NOMO-1 (cell line): Measurements from ENCODE around the gene MAPK4.
A peak's percentile ranks its signal among the peaks of the same experiment; 100 is the strongest.
"Not testable (repeated sequence)": the region's sequence is repeated elsewhere in the genome, so short reads cannot be mapped to it uniquely, and the experiment has no call there.

Experiments used
- DNase-seq, 2 experiments: peaks; one replicate each; lab custom pipeline; 2025; ENCODE audit not compliant: unreplicated experiment in 2 of 2; lab: John Stamatoyannopoulos, UW

The MAPK4 gene

GRCh38 chr18:50559752-50560680 is at the start of gene MAPK4:
Gene MAPK4 (plus strand): TSS chr18:50560087. CDS start chr18:50663959, 103,872 bp downstream.
- DNase-seq: no peak

DNA sequence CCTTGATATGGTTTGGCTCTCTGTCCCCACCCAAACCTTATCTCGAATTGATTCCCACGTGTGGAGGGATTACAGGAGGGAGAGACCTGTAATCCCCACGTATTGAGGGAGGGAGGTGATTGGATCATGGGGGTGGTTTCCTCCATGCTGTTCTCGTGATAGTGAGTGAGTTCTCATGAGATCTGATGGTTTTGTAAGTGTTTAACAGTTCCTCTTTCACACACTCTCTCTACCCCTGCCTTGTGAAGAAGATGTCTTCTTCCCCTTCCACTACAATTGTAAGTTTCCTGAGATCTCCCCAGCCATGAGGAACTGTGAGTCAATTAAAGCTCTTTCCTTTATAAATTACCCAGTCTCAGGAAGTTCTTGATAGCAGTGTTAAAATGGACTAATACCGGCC is 42.6 kb upstream of the MAPK4 start:
- DNase-seq: peak in 1 of 2 experiments; percentile 15

GRCh38 chr18:50518787-50519546 is 40.9 kb upstream of the MAPK4 start:
- no peak for DNase-seq

- DNase-seq: no peak
These were observed 36.7 kb upstream of the MAPK4 start for GRCh38 chr18:50523165-50523564.

DNA sequence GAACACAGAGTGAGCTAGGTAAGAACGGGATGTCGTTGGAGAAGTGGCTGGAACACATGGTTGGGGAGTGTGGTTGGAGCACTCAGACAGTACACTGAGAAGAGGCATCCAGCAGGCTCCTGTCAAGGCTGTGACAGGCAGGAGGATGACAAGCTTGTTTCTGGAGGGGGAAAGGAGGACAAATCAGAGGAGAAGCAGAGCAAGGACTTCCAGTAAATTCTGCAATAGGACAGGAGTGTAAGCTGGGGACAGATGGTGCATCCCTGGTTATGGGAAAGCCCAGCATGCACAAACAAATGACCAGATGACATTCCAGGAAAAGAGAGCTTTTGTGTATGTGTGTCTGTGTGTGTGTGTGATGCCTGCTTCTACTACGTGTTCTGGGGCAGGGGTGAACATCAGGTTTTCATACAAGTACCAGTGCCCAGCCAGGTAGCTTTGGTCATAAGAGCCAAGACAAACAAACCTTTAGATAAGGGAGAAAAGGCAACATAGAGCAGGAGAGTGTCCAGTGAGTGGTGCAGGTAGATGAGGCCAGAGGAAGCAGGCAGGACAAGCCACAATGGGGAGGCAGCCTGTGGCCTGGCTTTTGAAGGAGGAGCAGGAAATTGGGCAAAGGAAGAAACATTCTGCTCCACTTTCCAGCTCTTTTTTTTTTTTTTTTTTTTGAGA is 32.1 kb upstream of the MAPK4 start:
- no peak for DNase-seq

- no peak for DNase-seq
These were observed 31.1 kb upstream of the MAPK4 start for GRCh38 chr18:50528806-50529205.

- not testable (repeated sequence) for DNase-seq
These were observed 26.1 kb upstream of the MAPK4 start for GRCh38 chr18:50533822-50534221.

DNA sequence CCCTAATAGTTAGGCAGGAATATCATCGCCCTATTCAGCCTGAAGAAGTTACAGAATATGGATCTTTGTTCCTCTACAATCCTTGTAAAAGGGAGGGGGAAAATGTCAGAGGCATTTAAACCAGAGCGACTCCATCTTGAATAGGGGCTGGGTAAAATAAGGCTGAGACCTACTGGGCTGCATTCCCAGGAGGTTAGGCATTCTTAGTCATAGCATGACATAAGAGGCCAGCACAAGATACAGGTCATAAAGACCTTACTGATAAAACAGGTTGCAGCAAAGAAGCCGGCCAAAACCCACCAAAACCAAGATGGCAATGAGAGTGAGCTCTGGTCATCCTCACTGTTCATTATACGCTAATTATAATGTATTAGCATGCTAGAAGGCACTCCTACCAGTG is 15.4 kb upstream of the MAPK4 start:
- DNase-seq: not testable (repeated sequence)

DNA sequence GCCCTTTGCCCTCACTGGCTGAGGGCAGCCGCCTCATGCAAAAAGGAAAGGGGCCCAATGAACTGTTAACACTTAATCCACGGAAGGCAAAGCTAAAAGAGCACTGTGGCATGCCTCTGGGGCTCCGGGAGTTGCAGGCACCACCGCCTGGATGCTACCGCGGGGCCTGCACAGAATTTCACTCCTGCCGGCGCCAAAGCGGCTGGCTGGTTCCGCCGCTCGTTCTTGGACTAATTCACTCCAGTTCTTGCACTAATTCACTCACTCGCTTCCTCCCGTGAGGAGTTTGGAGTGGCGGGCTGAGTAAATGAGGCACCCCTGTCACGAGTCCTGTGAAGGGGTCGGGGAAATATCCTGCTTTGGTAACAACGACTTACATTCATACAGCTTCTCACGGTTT is 14.0 kb upstream of the MAPK4 start:
- no peak for DNase-seq

DNA sequence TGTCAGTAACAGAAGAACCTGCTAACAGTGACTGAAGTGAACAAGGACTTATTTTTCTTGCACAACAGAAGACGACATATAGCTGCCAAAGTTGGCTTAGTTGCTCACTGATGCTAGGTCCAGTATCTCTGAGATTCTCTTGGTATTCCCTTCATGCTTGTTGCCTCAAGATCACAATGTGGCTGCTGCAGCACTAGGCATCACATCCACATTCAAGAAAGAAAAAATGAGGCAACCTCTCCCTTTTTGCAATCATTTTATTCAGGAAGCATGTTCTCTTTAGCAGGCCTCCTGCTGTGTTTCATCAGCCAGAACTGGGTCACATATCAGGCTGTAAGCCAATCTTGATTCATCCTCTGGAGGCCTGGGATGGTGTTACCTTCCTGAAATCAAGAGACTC is 11.7 kb upstream of the MAPK4 start:
- DNase-seq: no peak

- not testable (repeated sequence) for DNase-seq
These were observed 8.2 kb upstream of the MAPK4 start for GRCh38 chr18:50551651-50552050.

- no peak for DNase-seq
These were observed 1.7 kb upstream of the MAPK4 start for GRCh38 chr18:50558157-50558556.

DNA sequence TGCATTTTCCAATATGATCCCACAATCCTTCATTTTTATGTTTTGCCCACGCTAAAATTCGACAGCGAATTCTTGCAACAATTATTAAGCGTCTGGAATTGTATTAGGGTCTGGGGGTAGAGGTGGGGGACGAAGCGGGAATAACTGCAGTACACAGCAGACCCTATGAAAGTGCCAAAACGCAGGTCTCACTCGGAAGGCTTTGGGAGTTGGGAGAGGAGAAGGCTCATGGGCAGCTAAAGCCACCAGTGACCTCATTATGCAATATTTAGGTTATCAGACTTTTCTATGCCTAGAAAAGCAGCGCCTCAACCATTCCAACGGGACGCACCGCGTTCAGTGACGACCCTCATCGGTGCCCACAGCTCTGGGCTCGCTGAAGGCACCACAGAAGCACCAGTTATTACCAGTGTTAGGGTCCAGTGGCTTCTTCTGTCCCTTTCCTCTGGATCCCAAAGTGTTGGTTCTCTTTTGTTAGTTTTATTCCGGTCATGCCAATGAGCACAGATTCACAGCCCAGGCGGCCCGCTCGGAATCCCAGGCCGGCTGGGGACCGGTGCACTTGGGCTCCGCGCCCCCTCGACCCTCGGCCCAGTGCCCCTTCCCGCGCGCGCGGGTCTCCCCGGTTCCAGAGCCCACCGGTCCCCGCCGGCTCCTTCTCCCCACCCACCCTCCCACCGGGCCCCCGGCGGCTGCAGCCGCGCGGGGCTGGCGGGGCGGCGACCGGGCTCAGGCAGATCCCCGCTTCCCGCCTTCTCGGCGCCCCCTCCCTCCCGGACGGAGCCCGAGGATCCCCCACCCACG is 737 bp upstream of the MAPK4 start:
- no peak for DNase-seq

GRCh38 chr18:50560681-50561629 is 1.1 kb downstream of the MAPK4 start:
- DNase-seq: no peak

DNA sequence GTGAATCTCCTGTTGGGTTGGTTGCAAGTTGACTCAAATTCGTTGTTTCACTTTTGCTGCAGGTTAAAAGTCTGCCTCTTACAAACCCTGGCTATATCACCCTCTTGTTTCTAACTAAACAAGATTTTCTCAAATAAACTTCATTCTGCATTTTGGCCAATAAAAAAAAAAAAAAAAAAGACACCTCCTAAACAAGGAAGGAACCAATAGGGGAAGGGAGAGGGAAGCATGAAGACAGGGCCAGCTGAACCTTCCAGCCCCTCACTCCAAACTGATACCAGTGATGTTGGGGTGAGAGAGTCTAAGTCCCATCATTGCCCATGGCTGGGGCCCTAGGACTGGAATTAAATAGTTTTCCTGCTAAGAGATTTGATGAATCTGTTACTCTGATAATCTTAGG is 2.4 kb downstream of the MAPK4 start:
- DNase-seq: not testable (repeated sequence)

DNA sequence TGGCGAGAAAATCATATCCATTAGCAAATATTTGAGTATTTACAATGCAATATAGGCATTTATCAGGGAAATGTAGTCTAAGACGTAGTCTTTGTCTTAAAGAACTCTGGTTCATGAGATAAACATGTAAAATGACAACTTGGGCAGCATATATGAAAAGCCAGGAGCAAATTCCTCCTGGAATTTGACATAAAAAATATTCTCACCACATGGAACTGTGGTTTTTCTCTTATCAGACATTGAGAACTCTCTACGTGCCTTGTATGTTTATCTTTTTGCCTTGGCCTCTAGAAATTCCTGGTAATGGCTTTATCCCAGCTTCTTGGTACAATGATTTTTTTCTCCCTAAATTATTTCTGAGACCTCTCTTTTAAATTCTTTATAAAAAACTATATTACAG is 2.8 kb downstream of the MAPK4 start:
- DNase-seq: no peak

DNA sequence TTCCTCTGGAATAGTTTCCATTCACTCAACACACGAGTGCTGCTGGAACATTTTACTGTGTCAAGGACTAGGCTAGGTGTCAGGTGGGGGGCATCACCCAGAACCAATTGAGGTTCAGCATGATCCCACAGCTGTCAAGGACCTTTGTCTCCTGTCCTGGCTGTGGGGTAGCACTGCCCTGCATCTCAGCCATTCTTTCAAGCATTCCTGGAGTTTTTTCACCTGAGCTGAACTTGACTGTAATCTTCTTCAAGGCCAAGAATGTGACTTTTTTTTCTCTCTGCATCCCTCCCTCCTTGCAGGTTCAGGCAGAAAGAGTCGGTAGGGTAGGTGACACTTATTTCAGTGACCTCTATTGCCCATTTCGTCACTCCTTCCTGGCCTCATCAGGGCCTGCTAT is 3.5 kb downstream of the MAPK4 start:
- DNase-seq: no peak

- no peak for DNase-seq
These were observed 10.0 kb downstream of the MAPK4 start for GRCh38 chr18:50569930-50570329.

DNA sequence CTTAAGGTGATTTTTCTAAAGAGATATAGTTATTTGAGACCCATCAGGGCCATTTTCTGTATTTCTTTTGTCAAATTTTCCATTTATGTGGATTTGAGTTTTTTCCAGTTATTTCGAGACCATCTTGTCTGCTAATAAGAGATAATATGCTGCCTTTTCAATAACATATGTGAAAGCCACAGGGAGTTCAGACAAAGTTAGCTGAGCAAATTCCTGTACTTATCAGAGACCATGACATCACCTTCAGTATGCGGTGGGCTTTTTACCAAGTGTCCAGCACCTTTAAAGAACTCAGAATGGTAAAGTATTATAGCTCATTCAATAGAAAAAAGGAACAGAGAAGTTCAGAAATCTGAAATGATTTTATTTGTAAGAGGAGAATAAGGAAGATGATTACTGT is 11.7 kb downstream of the MAPK4 start:
- DNase-seq: no peak
